GM12878 (cell line): ENCODE measurements around the gene FRMPD2.

Source experiments
- BRCA1 ChIP-seq: IDR thresholded peaks from 2 replicates; pipeline ENCODE4 v1.6.1; 2011; ENCODE audit warnings: low read depth, low read length, improper control_type of control experiment
- CBX5 ChIP-seq: sonication (generic); IDR thresholded peaks from 2 replicates; pipeline ENCODE4 v1.6.1; 2016; ENCODE audit warnings: low read depth, moderate library complexity, mild to moderate bottlenecking, inconsistent platforms
- MYC ChIP-seq: IDR thresholded peaks from 2 replicates; pipeline ENCODE4 v1.6.1; 2011; ENCODE audit warnings: mild to moderate bottlenecking, low read length, moderate library complexity, inconsistent platforms; ENCODE audit not compliant: insufficient read depth, insufficient replicate concordance, insufficient read length, severe bottlenecking
- NFIC ChIP-seq: IDR thresholded peaks from 2 replicates; pipeline ENCODE4 v1.6.1; 2012; ENCODE audit warnings: low read depth, mild to moderate bottlenecking, inconsistent platforms, low read length, moderate library complexity
- POLR2AphosphoS5 ChIP-seq: IDR thresholded peaks from 2 replicates; pipeline ENCODE4 v1.6.1; 2011; ENCODE audit warnings: mild to moderate bottlenecking, low read length, inconsistent platforms
- SIN3A ChIP-seq: IDR thresholded peaks from 2 replicates; pipeline ENCODE4 v1.6.1; 2012; ENCODE audit warnings: low read depth, low read length, improper control_type of control experiment
- SREBF2 ChIP-seq: IDR thresholded peaks from 2 replicates; pipeline ENCODE4 v1.6.1; 2012; ENCODE audit warnings: mild to moderate bottlenecking, low read length
- TCF7 ChIP-seq: IDR thresholded peaks from 2 replicates; pipeline ENCODE4 v1.6.1; 2014; ENCODE audit warnings: antibody characterized with exemption, borderline replicate concordance
- ZZZ3 ChIP-seq: IDR thresholded peaks from 2 replicates; pipeline ENCODE4 v1.6.1; 2011; ENCODE audit warnings: low read depth; ENCODE audit not compliant: control insufficient read depth, insufficient read length
- TF ChIP-seq, protein P1 (sequence below), 3 experiments: IDR thresholded peaks in 2 of 3; conservative IDR thresholded peaks in 1 of 3; 2 replicates each; pipeline ENCODE4 v1.5.1; 2011; ENCODE audit warnings: low read depth in 3 of 3, low read length in 3 of 3, mild to moderate bottlenecking in 3 of 3, control low read depth in 2 of 3, moderate library complexity in 2 of 3, inconsistent platforms in 1 of 3, mixed read lengths in 1 of 3; ENCODE audit not compliant: control insufficient read depth in 2 of 3, insufficient read depth in 1 of 3; ENCODE audit errors: extremely low read depth in 1 of 3
- TF ChIP-seq, protein P2 (sequence below): fragments of 450-650 bp; formaldehyde crosslinking; IDR thresholded peaks from 2 replicates; pipeline ENCODE4 v1.4.0; 2022; ENCODE audit warnings: mild to moderate bottlenecking, moderate library complexity
- TF ChIP-seq, protein P3 (sequence below): IDR thresholded peaks from 2 replicates; pipeline ENCODE4 v1.6.1; 2012; ENCODE audit warnings: low read depth, low read length, improper control_type of control experiment
- TF ChIP-seq, protein P4 (sequence below): IDR thresholded peaks from 2 replicates; pipeline ENCODE4 v1.6.1; 2012; ENCODE audit warnings: mild to moderate bottlenecking, low read depth, low read length
- TF ChIP-seq, protein P5 (sequence below): IDR thresholded peaks from 2 replicates; pipeline ENCODE4 v1.6.1; 2011; ENCODE audit warnings: low read depth, low read length, improper control_type of control experiment, borderline replicate concordance

DNA sequence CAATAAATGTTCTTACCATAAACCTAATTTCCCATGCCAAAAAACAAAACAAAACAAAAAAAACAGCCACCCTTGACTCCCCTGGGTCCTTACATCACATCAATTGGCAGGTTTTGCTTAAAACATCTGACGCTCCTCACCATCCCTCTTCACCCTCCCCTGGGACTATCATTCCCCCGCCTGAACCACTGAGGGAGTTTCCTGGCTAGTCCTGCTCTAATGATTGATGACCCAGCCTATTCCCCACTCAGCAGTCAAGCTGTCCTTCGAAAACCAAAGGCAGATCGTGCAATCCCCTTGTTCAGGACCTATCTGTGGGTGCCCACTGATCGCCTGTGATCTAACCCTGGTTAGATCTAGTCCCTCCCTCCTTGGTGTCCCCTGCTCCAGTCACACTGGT, 11.2 kb upstream of the FRMPD2 start:
- TF ChIP-seq SREBF2 (no peak), NFIC (peak; percentile 63; the same call in 1 of the 2 replicates), CBX5 (no peak), ZZZ3 (no peak), SIN3A (no peak), POLR2AphosphoS5 (no peak; the same call in 1 of the 2 replicates), BRCA1 (no peak), TCF7 (no peak), MYC (no peak)
- TF ChIP-seq, protein P1, sequence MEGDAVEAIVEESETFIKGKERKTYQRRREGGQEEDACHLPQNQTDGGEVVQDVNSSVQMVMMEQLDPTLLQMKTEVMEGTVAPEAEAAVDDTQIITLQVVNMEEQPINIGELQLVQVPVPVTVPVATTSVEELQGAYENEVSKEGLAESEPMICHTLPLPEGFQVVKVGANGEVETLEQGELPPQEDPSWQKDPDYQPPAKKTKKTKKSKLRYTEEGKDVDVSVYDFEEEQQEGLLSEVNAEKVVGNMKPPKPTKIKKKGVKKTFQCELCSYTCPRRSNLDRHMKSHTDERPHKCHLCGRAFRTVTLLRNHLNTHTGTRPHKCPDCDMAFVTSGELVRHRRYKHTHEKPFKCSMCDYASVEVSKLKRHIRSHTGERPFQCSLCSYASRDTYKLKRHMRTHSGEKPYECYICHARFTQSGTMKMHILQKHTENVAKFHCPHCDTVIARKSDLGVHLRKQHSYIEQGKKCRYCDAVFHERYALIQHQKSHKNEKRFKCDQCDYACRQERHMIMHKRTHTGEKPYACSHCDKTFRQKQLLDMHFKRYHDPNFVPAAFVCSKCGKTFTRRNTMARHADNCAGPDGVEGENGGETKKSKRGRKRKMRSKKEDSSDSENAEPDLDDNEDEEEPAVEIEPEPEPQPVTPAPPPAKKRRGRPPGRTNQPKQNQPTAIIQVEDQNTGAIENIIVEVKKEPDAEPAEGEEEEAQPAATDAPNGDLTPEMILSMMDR (IDR thresholded peaks at IDR 0.05 in 2 of 3, conservative IDR thresholded peaks at IDR 0.05 in 1 of 3; ENCODE audit: control insufficient read depth in 2 of 3, extremely low read depth in 1 of 3, insufficient read depth in 1 of 3, low read depth in 3 of 3, low read length in 3 of 3): no peak
- TF ChIP-seq, protein P2, sequence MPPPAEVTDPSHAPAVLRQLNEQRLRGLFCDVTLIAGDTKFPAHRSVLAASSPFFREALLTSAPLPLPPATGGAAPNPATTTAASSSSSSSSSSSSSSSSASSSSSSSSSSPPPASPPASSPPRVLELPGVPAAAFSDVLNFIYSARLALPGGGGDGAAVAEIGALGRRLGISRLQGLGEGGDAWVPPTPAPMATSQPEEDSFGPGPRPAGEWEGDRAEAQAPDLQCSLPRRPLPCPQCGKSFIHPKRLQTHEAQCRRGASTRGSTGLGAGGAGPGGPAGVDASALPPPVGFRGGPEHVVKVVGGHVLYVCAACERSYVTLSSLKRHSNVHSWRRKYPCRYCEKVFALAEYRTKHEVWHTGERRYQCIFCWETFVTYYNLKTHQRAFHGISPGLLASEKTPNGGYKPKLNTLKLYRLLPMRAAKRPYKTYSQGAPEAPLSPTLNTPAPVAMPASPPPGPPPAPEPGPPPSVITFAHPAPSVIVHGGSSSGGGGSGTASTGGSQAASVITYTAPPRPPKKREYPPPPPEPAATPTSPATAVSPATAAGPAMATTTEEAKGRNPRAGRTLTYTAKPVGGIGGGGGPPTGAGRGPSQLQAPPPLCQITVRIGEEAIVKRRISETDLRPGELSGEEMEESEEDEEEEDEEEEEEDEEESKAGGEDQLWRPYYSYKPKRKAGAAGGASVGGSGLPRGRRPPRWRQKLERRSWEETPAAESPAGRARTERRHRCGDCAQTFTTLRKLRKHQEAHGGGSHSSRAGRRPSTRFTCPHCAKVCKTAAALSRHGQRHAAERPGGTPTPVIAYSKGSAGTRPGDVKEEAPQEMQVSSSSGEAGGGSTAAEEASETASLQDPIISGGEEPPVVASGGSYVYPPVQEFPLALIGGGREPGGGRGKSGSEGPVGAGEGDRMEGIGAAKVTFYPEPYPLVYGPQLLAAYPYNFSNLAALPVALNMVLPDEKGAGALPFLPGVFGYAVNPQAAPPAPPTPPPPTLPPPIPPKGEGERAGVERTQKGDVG: no peak
- TF ChIP-seq, protein P3, sequence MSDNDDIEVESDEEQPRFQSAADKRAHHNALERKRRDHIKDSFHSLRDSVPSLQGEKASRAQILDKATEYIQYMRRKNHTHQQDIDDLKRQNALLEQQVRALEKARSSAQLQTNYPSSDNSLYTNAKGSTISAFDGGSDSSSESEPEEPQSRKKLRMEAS: no peak
- TF ChIP-seq, protein P4, sequence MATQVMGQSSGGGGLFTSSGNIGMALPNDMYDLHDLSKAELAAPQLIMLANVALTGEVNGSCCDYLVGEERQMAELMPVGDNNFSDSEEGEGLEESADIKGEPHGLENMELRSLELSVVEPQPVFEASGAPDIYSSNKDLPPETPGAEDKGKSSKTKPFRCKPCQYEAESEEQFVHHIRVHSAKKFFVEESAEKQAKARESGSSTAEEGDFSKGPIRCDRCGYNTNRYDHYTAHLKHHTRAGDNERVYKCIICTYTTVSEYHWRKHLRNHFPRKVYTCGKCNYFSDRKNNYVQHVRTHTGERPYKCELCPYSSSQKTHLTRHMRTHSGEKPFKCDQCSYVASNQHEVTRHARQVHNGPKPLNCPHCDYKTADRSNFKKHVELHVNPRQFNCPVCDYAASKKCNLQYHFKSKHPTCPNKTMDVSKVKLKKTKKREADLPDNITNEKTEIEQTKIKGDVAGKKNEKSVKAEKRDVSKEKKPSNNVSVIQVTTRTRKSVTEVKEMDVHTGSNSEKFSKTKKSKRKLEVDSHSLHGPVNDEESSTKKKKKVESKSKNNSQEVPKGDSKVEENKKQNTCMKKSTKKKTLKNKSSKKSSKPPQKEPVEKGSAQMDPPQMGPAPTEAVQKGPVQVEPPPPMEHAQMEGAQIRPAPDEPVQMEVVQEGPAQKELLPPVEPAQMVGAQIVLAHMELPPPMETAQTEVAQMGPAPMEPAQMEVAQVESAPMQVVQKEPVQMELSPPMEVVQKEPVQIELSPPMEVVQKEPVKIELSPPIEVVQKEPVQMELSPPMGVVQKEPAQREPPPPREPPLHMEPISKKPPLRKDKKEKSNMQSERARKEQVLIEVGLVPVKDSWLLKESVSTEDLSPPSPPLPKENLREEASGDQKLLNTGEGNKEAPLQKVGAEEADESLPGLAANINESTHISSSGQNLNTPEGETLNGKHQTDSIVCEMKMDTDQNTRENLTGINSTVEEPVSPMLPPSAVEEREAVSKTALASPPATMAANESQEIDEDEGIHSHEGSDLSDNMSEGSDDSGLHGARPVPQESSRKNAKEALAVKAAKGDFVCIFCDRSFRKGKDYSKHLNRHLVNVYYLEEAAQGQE: no peak
- TF ChIP-seq, protein P5, sequence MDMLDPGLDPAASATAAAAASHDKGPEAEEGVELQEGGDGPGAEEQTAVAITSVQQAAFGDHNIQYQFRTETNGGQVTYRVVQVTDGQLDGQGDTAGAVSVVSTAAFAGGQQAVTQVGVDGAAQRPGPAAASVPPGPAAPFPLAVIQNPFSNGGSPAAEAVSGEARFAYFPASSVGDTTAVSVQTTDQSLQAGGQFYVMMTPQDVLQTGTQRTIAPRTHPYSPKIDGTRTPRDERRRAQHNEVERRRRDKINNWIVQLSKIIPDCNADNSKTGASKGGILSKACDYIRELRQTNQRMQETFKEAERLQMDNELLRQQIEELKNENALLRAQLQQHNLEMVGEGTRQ: no peak
